ENCODE results near the gene SLC25A24.

DNA sequence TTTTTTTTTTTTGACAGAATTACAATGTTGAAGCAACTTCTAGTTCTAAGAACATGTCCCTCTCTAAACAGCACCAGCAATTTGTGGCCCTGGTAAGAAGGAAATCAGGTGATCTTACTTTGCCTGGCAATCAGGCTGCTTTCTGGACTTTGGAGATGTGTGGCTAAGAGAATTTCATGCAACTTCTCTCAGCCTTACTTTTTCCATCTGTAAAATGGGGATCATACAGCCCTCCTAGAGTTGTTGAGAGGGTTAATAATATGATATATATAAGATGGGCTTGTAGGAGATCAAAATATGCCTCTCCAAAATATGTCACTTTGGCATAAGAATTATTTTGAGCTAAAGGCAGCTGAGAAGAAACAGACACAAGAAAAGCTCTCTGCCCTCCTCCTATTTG, 92.0 kb downstream of the SLC25A24 start:
- TF ChIP-seq GATA2 (IDR thresholded peaks at IDR 0.05; ENCODE audit: low read depth, low read length): no peak
- no peak for TF ChIP-seq GATA3 (IDR thresholded peaks at IDR 0.05; ENCODE audit: low read depth, low read length)

Measured in SH-SY5Y (cell line).